Testis (tissue), 3 donors: ENCODE data around the gene GBP1. TPM values are rescaled to one million over a fixed set of nuclear protein-coding genes. Genes with fewer than 3 reads are reported as not detected.

ENCODE experiments used
- DNase-seq: peaks from one replicate; pipeline ENCODE4 v3.0.0-alpha.2; 2019
- H3K27ac ChIP-seq, 2 donors: fragments of 200-600 bp; sonication (generic); one replicate each; pipeline ENCODE4 v1.5.1; 2019
- H3K27me3 ChIP-seq: fragments of 200-600 bp; sonication (generic); one replicate; pipeline ENCODE4 v1.5.1; 2019
- H3K36me3 ChIP-seq: fragments of 200-600 bp; sonication (generic); one replicate; pipeline ENCODE4 v1.5.1; 2017; ENCODE audit warnings: low read depth; ENCODE audit errors: missing control alignments
- H3K4me1 ChIP-seq: fragments of 200-600 bp; sonication (generic); one replicate; pipeline ENCODE4 v1.5.1; 2019
- H3K4me3 ChIP-seq, 2 donors: fragments of 200-600 bp; sonication (generic); one replicate each; pipeline ENCODE4 v1.5.1; 2017 to 2019
- H3K9me3 ChIP-seq: fragments of 200-600 bp; sonication (generic); one replicate; pipeline ENCODE4 v1.5.1; 2017
- POLR2A ChIP-seq: fragments of 450-650 bp; IDR thresholded peaks from one replicate; pipeline ENCODE4 v1.6.1; 2017; ENCODE audit warnings: antibody characterized with exemption, mild to moderate bottlenecking, moderate library complexity
- WGBS, 2 donors: methylation state at CpG; one replicate each; pipeline ENCODE4 v1.1.5; 2018; 5-methylcytosine and 5-hydroxymethylcytosine counted together
- intact Hi-C: fragments of 100-400 bp; cut with DNase I; formaldehyde crosslinking; loops from one replicate; pipeline ENCODE4 v1.15.1; 2023; ENCODE audit warnings: low total_unique reads
- polyA plus RNA-seq: library from polyadenylated mRNA; stranded (reverse); fragments of 350-450 nt; fragmentation: Illumina TruSeq; extraction: RNeasy Lipid Tissue Mini Kit (QIAGEN cat#74804); gene quantifications from one replicate; pipeline ENCODE4 v1.2.3, GENCODE V29; 2014; ENCODE audit warnings: low read depth, low replicate concordance; ENCODE audit not compliant: insufficient read depth
- small RNA-seq, 2 donors: library from RNA; depleted of rRNA; stranded (forward); fragments of <200 nt; gene quantifications; one replicate each; pipeline ENCODE3, GENCODE V24; 2016
- total RNA-seq, 2 donors: library from RNA; depleted of rRNA; stranded (reverse); fragments of >200 nt; gene quantifications; one replicate each; pipeline ENCODE4 v1.2.3, GENCODE V29; 2016
- TF ChIP-seq, protein P1 (sequence below), 3 experiments: fragments of 450-650 bp in 2 of 3; fragments of 200-600 bp in 1 of 3; sonication (generic) in 1 of 3; IDR thresholded peaks; one replicate each; pipeline ENCODE4 v1.5.1; 2016 to 2019; ENCODE audit warnings: antibody characterized with exemption in 3 of 3, mild to moderate bottlenecking in 2 of 3, moderate library complexity in 1 of 3

GBP1 gene
- total and polyA plus RNA-seq, 3 donors from 2014 or later, result 11.3 to 21.5 (median 19.1) TPM

GRCh38 chr1:89005286-89006151 lies 59.5 kb downstream of the GBP1 start:
- Histone ChIP-seq H3K9me3 (no peaks in the 10 kb centered on the region), H3K4me3 (no peak overlapping the region), H3K4me1 (no peaks in the 10 kb centered on the region), H3K27me3 (no peaks in the 10 kb centered on the region), H3K36me3 (no peaks in the 10 kb centered on the region), H3K27ac (no peak overlapping the region)
- intact Hi-C loops, result no loop called here
- no peak for DNase-seq
- 59 to 69% methylated on average over 9 of the region's 9 CpGs for WGBS, 2 donors
- TF ChIP-seq, protein P1, sequence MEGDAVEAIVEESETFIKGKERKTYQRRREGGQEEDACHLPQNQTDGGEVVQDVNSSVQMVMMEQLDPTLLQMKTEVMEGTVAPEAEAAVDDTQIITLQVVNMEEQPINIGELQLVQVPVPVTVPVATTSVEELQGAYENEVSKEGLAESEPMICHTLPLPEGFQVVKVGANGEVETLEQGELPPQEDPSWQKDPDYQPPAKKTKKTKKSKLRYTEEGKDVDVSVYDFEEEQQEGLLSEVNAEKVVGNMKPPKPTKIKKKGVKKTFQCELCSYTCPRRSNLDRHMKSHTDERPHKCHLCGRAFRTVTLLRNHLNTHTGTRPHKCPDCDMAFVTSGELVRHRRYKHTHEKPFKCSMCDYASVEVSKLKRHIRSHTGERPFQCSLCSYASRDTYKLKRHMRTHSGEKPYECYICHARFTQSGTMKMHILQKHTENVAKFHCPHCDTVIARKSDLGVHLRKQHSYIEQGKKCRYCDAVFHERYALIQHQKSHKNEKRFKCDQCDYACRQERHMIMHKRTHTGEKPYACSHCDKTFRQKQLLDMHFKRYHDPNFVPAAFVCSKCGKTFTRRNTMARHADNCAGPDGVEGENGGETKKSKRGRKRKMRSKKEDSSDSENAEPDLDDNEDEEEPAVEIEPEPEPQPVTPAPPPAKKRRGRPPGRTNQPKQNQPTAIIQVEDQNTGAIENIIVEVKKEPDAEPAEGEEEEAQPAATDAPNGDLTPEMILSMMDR (IDR thresholded peaks at IDR 0.05), result no peak
- TF ChIP-seq POLR2A, result no peak

Small RNAs within 50 kb of the gene (small RNA-seq; reads per million reads assigned to genes)
- gene RF00019, result 0 reads per million in 2 donors

Other genes starting within 250 kb of the GBP1 start
- gene GTF2B, start 173.6 kb downstream of the GBP1 start, total RNA-seq, result 10 to 100 TPM; 30.1 to 32.5 TPM
- gene GTF2B, start 173.6 kb downstream of the GBP1 start, polyA plus RNA-seq, result 25.1 TPM
- gene KYAT3, start 72.6 kb downstream of the GBP1 start, total RNA-seq, result 10 to 100 TPM; 33.6 to 35.2 TPM
- gene KYAT3, start 72.6 kb downstream of the GBP1 start, polyA plus RNA-seq, result 10.4 TPM
- gene RBMXL1, start 72.6 kb downstream of the GBP1 start, total RNA-seq, result 10 to 100 TPM; 27.8 to 38.7 TPM
- 15.6 TPM for gene RBMXL1, start 72.6 kb downstream of the GBP1 start, polyA plus RNA-seq
- gene GBP3, start 42.3 kb downstream of the GBP1 start, total RNA-seq, result 10 to 100 TPM in 1 of 2 donors, 1 to 10 TPM in 1; 5.3 to 11.2 TPM
- 7.1 TPM for gene GBP3, start 42.3 kb downstream of the GBP1 start, polyA plus RNA-seq
- gene GBP2, start 60.9 kb upstream of the GBP1 start, total RNA-seq, result 10 to 100 TPM; 35.2 to 41.3 TPM
- gene GBP2, start 60.9 kb upstream of the GBP1 start, polyA plus RNA-seq, result 39.5 TPM
- not detected for gene GBP7, start 110.8 kb upstream of the GBP1 start, total RNA-seq
- 0.12 TPM for gene GBP7, start 110.8 kb upstream of the GBP1 start, polyA plus RNA-seq
- gene GBP4, start 133.7 kb upstream of the GBP1 start, total RNA-seq, result 1 to 10 TPM; 2.2 to 5.7 TPM
- gene GBP4, start 133.7 kb upstream of the GBP1 start, polyA plus RNA-seq, result 12.3 TPM
- gene GBP5, start 207.7 kb upstream of the GBP1 start, total RNA-seq, result 1 to 10 TPM; 5.6 to 8.6 TPM
- 12.0 TPM for gene GBP5, start 207.7 kb upstream of the GBP1 start, polyA plus RNA-seq